Left lung (tissue), 10 donors: ENCODE measurements around the gene COL4A2. TPM values are rescaled to one million over a fixed set of nuclear protein-coding genes. Genes with fewer than 3 reads are reported as not detected.

ENCODE experiments used
- ATAC-seq: fragments of 200-7000 bp; cut with Tn5 transposase; one replicate; pipeline ENCODE4 v1.9.1; 2020; ENCODE audit warnings: moderate library complexity
- DNase-seq, 4 donors: peaks; one replicate each; pipeline ENCODE4 v3.0.0-alpha.2; 2013 to 2020
- H3K27ac ChIP-seq, 2 donors: fragments of 200-600 bp; sonication (generic) in 1 of 2; one replicate each; pipeline versions ENCODE4 v1.5.0 to v1.8.0; 2020 to 2021
- H3K27me3 ChIP-seq, 2 donors: fragments of 200-600 bp; sonication (generic) in 1 of 2; one replicate each; pipeline versions ENCODE4 v1.5.0 to v1.8.0; 2020 to 2021
- H3K36me3 ChIP-seq, 2 donors: fragments of 200-600 bp; sonication (generic) in 1 of 2; one replicate each; pipeline versions ENCODE4 v1.5.0 to v1.8.0; 2020 to 2021
- H3K4me1 ChIP-seq, 2 donors: fragments of 200-600 bp; one replicate each; pipeline ENCODE4 v1.8.0; 2021
- H3K4me3 ChIP-seq, 2 donors: fragments of 200-600 bp; sonication (generic) in 1 of 2; one replicate each; pipeline versions ENCODE4 v1.5.0 to v1.8.0; 2020 to 2021; ENCODE audit warnings: mild to moderate bottlenecking in 1 of 2
- H3K9me3 ChIP-seq, 2 donors: fragments of 200-600 bp; sonication (generic) in 1 of 2; one replicate each; pipeline versions ENCODE4 v1.5.0 to v1.8.0; 2020 to 2021
- intact Hi-C, 2 donors: fragments of 100-400 bp; cut with DNase I; formaldehyde crosslinking; loops; one replicate each; pipeline versions ENCODE4 v1.11.2 to v1.14.2; 2022
- polyA plus RNA-seq, 6 donors: library from polyadenylated mRNA; unstranded; fragments of 120-200 nt; gene quantifications; one replicate each; pipeline ENCODE4 v1.2.1, GENCODE V29; 2013; ENCODE audit not compliant: insufficient read length in 6 of 6
- total RNA-seq, 2 donors: library from RNA; stranded (reverse); fragmentation: NEBNext Ultra II Directional; extraction: Animal tissue kit (Norgen Biotek cat#: 25700); gene quantifications; one replicate each; pipeline ENCODE4 v1.2.1, GENCODE V29; 2021
- TF ChIP-seq, protein P1 (sequence below), 2 donors: fragments of 200-600 bp; sonication (generic) in 1 of 2; IDR thresholded peaks; one replicate each; pipeline versions ENCODE4 v1.5.0 to v1.8.0; 2021; ENCODE audit warnings: antibody characterized with exemption in 2 of 2
- donor health status: DM: no; HTN: yes; CAD: no.
- donor health status: DM: no; HTN: no; CAD: no.

Gene COL4A2
- total and polyA plus RNA-seq, 8 donors, result 307 to 638 (median 395) TPM

DNA sequence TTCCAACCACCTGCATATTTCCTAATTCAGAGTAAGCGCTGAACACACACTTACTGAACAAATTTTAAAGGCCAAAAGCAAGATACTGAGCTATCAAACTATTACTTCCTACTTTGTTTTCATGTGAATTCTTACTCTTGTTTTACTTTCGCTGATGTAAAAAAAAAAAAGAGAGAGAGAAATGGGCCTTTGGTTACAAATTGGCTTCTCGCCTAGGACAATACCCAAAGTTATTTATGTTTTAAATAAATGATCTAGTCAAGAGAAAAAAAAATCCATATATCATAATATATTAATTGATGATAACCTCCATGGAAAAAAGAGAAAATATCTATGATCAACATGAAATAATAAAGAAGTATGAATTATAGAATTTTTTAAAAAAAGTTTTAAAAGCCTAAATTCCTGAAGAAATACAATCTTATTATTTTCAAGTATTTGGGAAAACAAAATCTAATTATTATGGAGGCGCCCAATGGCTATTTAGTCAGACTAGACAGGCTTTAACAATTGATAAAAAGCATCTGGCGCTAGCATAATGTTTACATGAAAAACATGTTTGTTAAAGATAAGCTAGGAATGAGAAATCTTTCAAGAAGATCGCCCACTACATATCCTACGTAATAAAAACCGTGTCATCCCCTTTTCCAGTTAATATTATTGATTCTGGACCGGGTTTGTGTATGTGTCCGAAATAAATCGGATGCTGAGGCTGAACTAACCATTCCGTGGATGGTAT is 9.1 kb upstream of the COL4A2 start:
- no peak for ATAC-seq
- TF ChIP-seq, protein P1, sequence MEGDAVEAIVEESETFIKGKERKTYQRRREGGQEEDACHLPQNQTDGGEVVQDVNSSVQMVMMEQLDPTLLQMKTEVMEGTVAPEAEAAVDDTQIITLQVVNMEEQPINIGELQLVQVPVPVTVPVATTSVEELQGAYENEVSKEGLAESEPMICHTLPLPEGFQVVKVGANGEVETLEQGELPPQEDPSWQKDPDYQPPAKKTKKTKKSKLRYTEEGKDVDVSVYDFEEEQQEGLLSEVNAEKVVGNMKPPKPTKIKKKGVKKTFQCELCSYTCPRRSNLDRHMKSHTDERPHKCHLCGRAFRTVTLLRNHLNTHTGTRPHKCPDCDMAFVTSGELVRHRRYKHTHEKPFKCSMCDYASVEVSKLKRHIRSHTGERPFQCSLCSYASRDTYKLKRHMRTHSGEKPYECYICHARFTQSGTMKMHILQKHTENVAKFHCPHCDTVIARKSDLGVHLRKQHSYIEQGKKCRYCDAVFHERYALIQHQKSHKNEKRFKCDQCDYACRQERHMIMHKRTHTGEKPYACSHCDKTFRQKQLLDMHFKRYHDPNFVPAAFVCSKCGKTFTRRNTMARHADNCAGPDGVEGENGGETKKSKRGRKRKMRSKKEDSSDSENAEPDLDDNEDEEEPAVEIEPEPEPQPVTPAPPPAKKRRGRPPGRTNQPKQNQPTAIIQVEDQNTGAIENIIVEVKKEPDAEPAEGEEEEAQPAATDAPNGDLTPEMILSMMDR (IDR thresholded peaks at IDR 0.05), result no peak
- H3K4me3 ChIP-seq, result no peak overlapping the region
- peaks cover 10 to 18% of the 10 kb centered on the region in 2 donors for H3K4me1 ChIP-seq
- H3K36me3 ChIP-seq, result no peaks in the 10 kb centered on the region
- no peak for DNase-seq
- peak overlapping the region; percentile 54 to 66 for H3K27ac ChIP-seq
- intact Hi-C loops, result no loop called here
- H3K9me3 ChIP-seq, result no peaks in the 10 kb centered on the region
- H3K27me3 ChIP-seq, result peaks cover 0 to 33% of the 10 kb centered on the region in 2 donors

DNA sequence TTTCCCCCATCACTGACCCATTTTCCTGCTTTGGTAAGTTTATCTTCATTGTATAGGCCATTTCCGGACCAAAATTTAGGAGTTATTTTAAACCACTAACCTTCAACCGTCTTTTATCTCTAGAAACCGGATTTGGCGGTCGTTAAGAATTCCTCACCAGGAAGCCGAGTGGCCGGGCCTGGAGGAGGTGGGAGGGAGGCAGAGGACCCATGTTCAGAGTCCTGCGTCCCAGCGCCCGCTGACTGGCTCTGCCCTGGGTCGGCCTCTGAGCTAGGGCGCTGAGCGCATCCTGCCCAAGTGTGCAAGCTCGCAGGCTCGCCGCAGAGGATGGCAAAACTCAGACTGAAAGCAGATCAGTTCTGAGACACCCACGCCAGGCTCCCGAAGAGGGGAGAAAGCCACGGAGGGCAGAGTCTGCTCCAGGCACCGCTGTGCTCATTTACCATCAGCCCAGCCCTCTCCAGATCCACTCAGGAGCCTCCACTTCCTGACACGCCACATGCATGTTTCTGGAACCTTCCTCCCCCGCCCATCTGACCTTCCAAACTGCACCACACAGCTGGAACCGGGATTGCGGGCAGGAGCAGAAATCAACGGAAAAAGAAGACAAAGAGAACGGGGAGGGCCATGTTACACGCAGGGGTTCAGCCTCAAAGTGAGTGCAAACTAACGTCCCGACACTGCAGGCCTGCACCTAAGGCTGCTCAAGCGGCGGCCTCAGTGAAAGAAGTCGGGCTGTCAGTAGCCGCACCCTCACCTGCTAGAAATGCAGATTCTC is 8.4 kb upstream of the COL4A2 start:
- DNase-seq, result no peak
- H3K4me3 ChIP-seq, result no peak overlapping the region

DNA sequence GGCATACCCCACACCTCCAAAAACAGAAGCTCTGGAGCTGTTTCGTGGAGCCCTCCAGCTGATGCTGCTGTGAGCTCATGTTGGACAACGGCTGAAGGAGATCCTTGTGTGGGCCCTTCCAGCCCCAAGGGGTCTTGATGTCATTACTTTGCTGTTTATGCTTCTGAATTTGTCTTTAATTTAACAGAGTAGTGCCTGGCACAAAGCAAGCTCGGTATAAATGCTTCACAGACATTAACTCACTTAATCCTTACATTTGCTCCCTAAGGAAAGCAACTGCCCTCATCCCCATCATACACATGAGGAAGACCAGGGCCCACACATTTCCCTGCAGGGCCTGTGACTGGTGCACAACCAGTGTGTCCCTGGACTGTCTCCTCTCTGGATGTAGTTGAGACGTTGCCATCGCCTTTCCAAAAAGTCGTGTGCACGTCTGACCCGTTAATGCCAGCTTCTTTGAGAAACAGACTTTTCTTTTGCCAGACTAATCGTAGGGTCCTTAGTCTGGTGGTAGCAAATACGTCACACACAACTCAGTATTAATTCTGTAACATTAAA is 7.7 kb upstream of the COL4A2 start:
- H3K4me3 ChIP-seq, result no peak overlapping the region

More for the DNA sequence above, 8.4 kb upstream of the COL4A2 start:
- peak; percentile 51 for ATAC-seq
- intact Hi-C loops, result no loop called here
- peaks cover 14 to 18% of the 10 kb centered on the region in 2 donors for H3K4me1 ChIP-seq
- H3K9me3 ChIP-seq, result no peaks in the 10 kb centered on the region
- H3K36me3 ChIP-seq, result no peaks in the 10 kb centered on the region
- H3K27ac ChIP-seq, result peak overlapping the region; percentile 54 to 66
- H3K27me3 ChIP-seq, result peaks cover 0 to 39% of the 10 kb centered on the region in 2 donors
- TF ChIP-seq, protein P1 (IDR thresholded peaks at IDR 0.05), result no peak

DNA sequence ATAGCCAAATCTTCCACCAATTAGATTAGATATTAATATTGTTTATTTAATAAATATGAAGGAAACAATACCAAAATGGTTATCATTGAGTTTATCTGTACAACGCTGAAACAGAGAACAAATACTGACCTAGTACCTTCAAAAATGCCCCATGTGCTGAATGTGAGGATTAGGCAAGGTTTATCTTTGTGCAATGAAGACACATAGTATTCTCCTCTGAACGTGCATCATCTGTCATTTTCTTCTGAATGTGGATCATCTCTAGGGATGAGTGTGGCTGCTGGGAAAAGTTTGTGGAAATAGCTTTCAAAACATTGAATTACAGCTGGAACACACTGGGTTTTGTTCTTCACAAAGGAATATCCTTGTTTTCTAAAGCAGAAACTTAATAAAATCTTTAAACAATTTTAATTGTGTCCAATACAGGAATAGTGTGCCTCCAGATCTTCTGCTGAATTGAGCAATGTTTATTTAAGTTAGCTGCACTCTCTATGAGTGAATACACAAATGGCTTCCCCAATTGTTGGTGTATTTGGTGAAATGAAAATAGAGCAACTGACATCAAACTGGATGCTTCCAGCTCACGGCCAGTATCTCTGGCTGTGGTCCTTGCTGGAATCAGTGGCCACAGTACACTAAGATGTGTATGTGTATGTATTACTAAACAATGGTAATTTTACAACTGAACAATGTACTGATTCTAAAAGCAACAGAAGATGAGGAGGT is 6.8 kb upstream of the COL4A2 start:
- H3K27ac ChIP-seq, result peak overlapping the region in 1 of 2 donors; percentile 36
- peaks cover 0 to 55% of the 10 kb centered on the region in 2 donors for H3K27me3 ChIP-seq
- DNase-seq (no peak), ATAC-seq (no peak)
- H3K4me3 ChIP-seq, result no peak overlapping the region
- no peaks in the 10 kb centered on the region for H3K36me3 ChIP-seq
- H3K4me1 ChIP-seq, result peaks cover 11 to 12% of the 10 kb centered on the region in 2 donors
- TF ChIP-seq, protein P1 (IDR thresholded peaks at IDR 0.05), result no peak
- no peaks in the 10 kb centered on the region for H3K9me3 ChIP-seq
- intact Hi-C loops, result no loop called here

More for the DNA sequence above, 7.7 kb upstream of the COL4A2 start:
- DNase-seq, result no peak
- Histone ChIP-seq H3K9me3 (no peaks in the 10 kb centered on the region), H3K4me1 (peaks cover 11 to 17% of the 10 kb centered on the region in 2 donors), H3K27ac (peak overlapping the region; percentile 54 to 66), H3K27me3 (peaks cover 0 to 46% of the 10 kb centered on the region in 2 donors), H3K36me3 (no peaks in the 10 kb centered on the region)
- ATAC-seq, result no peak
- intact Hi-C loops, result no loop called here
- TF ChIP-seq, protein P1 (IDR thresholded peaks at IDR 0.05), result no peak
